GM18873 (cell line): Measurements from ENCODE around the gene ARHGEF17.

Source experiments
- ATAC-seq: cut with Tn5 transposase; IDR thresholded peaks from one replicate; pipeline ENCODE4 v1.9.1; 2021; ENCODE audit warnings: mild to moderate bottlenecking, moderate library complexity, moderate number of reproducible peaks; ENCODE audit not compliant: unreplicated experiment, low FRiP score

The ARHGEF17 gene

GRCh38 chr11:73311394-73311869, 3.4 kb downstream of the ARHGEF17 start:
- ATAC-seq = no peak

DNA sequence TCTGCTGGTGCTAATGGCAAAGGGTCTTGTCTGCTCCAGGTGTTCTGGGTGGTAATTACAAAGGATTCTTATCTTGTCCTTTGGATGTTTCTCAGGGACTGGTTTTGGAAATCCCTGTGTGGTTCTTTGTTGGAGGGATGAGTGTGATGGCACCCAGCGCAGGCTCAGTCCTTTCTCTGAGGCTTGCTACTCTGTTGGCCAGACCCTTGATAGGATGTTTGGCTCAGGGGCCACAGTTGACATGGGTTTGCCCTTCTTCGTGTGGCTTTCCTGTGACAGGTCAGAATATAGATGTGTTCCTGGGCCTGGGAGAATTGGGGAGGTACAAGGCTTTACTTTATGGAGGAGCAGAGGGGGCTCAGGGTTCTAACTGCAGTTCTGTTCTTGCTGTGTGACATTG, 4.0 kb downstream of the ARHGEF17 start:
- no peak for ATAC-seq

GRCh38 chr11:73312851-73313327, 4.8 kb downstream of the ARHGEF17 start:
- no peak for ATAC-seq

DNA sequence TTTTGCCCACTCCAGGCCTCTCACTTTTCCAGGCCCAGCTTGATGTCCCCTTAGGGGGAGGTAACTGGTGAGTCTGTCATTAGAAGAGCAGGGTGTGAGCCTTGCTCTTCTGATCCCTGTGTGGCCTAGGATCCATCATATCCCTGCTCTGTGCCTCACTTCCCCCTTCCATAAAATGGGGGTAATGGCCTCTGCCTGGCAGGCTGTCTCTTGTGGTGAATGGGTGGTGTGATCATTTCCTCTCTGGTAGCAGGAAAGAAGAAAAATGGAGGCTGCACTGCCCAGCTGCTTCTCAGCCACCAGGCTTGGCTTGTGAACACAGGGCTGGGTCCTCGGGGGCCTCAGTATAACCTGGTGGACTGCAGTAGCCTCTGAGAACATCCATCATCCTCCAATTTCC, 5.6 kb downstream of the ARHGEF17 start:
- ATAC-seq = no peak

- no peak for ATAC-seq
Measured at GRCh38 chr11:73314117-73314961, 6.3 kb downstream of the ARHGEF17 start.

- no peak for ATAC-seq
Measured at GRCh38 chr11:73315293-73316020, 7.4 kb downstream of the ARHGEF17 start.

- no peak for ATAC-seq
Measured at GRCh38 chr11:73316422-73316821, 8.3 kb downstream of the ARHGEF17 start.

GRCh38 chr11:73317373-73317772, 9.3 kb downstream of the ARHGEF17 start:
- no peak for ATAC-seq

GRCh38 chr11:73317803-73318202, 9.7 kb downstream of the ARHGEF17 start:
- ATAC-seq = no peak

- ATAC-seq = no peak
Measured at GRCh38 chr11:73318501-73319011, 10.5 kb downstream of the ARHGEF17 start.

DNA sequence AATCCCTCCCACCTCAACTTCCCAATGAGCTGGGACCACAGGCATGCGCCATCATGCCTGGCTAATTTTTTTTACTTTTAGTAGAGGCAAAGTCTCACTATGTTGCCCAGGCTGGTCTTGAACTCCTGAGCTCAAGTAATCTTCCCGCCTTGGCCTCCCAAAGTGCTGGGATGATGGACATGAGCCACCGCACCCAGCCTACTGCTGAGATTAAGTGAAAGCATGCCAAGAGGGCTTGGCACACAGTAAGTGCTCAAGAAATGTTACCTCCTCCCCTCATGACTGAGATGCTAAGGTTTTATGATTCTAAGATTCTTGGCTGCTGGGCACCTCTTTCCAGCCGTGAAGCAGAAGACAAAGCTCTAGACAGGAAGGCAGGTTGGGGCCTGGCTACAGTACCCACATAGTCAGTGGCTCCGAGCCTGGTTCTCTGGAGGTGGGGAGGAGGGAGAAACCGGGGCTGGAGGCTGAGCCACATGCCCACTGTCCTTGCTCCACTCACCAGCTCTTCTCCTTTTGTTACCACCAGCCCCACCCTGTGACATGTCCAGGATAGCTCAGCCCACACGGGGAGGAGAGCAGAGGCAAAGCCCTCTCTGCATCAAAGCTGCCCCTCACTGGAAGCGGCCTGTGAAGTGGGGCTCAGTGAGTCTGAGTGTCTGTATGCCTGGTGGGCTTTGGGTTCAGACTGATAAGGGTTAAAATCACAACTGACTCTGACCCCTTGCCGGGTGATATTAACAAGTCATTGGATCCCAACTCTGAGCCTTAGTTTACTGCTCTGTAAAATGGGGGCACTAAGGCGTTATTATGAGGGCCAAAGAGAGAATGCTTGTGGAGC, 12.9 kb downstream of the ARHGEF17 start:
- no peak for ATAC-seq

DNA sequence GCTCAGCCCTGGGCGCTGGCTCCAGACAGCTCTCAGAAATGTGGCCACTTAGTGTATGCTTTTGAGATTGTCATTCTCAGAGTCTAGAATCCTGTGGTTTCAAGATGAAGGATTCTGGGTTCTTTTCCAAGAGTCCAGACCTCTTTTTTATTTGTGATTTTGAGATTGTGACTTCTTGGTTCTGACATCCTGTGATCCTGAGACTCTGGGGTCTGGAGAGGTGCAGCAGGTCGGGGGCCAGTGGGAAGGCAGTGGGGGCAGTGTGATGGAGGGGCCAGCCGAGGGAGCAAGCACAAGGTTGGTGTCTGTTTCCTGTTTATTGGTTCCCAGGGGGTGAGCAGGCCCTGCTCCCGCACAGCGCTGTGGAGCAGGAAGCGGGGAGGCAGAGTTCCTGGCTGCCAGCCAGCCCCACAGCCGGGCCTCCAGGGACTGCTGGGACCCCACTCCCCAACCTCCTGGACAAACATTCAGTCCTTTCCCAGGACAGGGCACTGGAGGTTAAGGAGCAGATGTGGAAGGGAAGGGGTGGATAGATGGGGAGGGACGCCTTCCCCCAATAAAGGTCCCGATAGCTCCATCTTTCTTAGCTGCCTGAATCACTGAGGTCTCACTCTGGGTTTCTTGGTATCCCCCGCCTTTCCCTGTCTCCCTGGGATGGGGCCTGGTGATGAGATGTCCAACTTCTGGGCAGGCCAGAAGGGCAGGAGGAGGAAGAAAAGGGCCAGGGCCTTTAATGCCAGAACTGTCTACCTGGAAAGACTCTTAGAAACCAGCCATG, 13.7 kb downstream of the ARHGEF17 start:
- ATAC-seq = no peak

DNA sequence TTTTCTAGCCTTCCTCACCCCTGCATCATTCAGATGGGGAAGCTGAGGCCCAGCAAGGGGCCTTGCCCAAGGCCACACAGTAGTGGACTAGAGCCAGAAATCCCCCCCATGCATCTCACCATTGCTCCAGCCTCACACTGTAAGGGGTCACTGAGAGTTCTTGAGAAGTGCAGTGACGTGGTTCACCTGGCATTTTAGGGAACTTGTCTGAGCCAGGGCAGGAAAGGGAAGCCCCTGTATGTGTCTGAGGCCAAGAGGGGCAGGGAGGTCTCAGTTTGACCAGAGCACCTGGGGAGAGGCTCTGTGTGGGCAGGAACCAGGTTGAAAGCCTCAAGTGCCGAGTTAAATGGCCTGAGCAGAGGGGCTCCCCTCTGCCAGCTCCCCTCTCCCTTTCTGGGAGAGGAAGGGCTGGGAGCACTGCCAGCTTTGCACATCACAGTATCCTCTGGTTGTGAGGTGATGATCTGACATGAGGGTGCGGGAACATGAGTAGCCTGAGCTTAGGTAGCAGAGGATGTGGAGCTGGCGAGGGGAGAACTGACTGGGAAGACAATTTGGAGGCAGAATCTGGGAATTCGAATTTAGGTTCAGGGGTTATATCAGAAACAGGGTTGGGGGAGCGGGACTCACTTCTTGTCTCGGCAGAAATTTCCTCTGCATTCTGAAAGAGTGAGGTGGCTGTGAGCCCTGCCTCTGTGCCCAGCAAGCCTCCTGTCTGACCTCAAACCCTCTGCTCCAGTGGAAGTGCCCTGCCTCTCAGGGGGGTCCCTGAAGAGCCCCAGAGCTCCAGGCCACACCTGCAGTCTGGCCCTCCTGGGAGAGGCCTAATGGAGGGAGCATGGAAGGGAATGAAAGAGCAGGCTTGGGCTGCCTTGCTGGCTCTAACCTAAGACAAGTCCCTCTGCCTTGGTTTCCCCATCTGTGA, 14.6 kb downstream of the ARHGEF17 start:
- ATAC-seq = no peak

DNA sequence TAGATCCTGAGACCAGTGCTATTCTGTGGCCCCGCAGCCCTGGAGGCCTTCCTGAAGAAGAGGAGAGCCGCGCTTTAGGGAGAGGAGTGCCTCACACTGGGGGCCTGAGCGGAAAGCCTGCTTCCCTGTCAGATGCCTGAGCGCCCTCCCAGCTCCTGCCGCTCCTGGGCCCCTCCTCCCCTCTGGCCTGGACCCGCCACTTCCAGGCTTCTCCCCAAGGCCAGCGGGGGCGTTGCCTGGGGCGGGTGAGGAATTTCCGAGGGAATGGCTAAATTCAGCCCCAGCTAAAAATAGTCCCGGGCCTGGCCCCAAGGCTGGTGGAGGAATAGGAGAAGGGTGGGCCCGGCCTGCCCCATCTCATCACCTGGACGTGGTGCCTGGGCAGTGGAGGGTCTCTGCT, 15.4 kb downstream of the ARHGEF17 start:
- no peak for ATAC-seq

- ATAC-seq = no peak
Measured at GRCh38 chr11:73324116-73324515, 16.0 kb downstream of the ARHGEF17 start.

DNA sequence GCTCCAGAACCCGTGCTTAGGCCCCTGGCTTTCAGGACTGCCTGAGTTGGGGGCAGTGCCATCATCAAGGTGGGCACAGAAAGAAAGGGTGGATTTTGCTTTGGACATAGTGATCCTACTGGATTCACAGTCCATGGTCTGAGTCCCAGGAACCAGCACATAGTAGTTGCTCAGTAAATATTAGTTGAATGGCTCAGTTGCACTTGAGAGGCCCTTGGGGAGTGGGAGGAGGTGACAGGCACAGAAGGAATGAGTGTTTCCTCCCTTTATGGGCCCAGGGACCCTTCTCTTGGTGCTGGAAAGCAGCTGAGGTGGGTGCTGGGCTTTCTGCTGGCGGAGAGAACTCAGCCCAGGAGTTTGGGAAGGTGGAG, 16.6 kb downstream of the ARHGEF17 start:
- no peak for ATAC-seq

GRCh38 chr11:73325036-73325981, 17.2 kb downstream of the ARHGEF17 start:
- ATAC-seq = peak; percentile 41
